GM13976 (cell line): ENCODE measurements around the gene RAP2A.

Experiments
- DNase-seq: peaks from one replicate; pipeline ENCODE4 v3.0.0; 2012; ENCODE audit warnings: low spot score
- CTCF ChIP-seq: IDR thresholded peaks from 2 replicates; pipeline ENCODE4 v1.5.1; 2012; ENCODE audit warnings: borderline replicate concordance, mild to moderate bottlenecking; ENCODE audit not compliant: insufficient read depth; ENCODE audit errors: extremely low read depth, missing control alignments, control extremely low read depth
- in situ Hi-C: fragments of 300-500 bp; cut with MboI; formaldehyde crosslinking; loops from one replicate; pipeline ENCODE4 v1.12.0; 2022; ENCODE audit warnings: low sequenced_read_pairs, mixed read lengths, inconsistent platforms; ENCODE audit not compliant: unreplicated experiment

The RAP2A gene

GRCh38 chr13:97468331-97468730, 34.4 kb downstream of the RAP2A start:
- no peak for TF ChIP-seq CTCF
- DNase-seq, result no peak
- in situ Hi-C loops, result no loop called here

GRCh38 chr13:97471711-97472110, 37.7 kb downstream of the RAP2A start:
- in situ Hi-C loops, result no loop called here
- DNase-seq, result no peak
- no peak for TF ChIP-seq CTCF

GRCh38 chr13:97474349-97474980, 40.5 kb downstream of the RAP2A start:
- TF ChIP-seq CTCF, result no peak
- in situ Hi-C loops, result no loop called here

GRCh38 chr13:97475011-97475410, 41.0 kb downstream of the RAP2A start:
- in situ Hi-C loops, result no loop called here
- DNase-seq, result no peak

More at GRCh38 chr13:97474349-97474980, 40.5 kb downstream of the RAP2A start:
- DNase-seq, result no peak

GRCh38 chr13:97477844-97478243, 43.9 kb downstream of the RAP2A start:
- no peak for TF ChIP-seq CTCF

More at GRCh38 chr13:97475011-97475410, 41.0 kb downstream of the RAP2A start:
- no peak for TF ChIP-seq CTCF

GRCh38 chr13:97478247-97478646, 44.3 kb downstream of the RAP2A start:
- in situ Hi-C loops, result no loop called here
- no peak for TF ChIP-seq CTCF
- no peak for DNase-seq

More at GRCh38 chr13:97477844-97478243, 43.9 kb downstream of the RAP2A start:
- no peak for DNase-seq
- in situ Hi-C loops, result no loop called here
